Adrenal gland (tissue), 5 donors: ENCODE measurements around the gene ICAM4.

Experiments
- POLR2A ChIP-seq, 2 donors: fragments of 450-650 bp; IDR thresholded peaks; one replicate each; pipeline ENCODE4 v1.6.1; 2017; ENCODE audit warnings: antibody characterized with exemption in 2 of 2, mild to moderate bottlenecking in 2 of 2, moderate library complexity in 1 of 2
- TF ChIP-seq, protein P1 (sequence below), 6 experiments: fragments of 450-650 bp in 4 of 6; fragments of 200-600 bp in 2 of 6; sonication (generic) in 1 of 6; IDR thresholded peaks; 1 replicate in 5 of 6; 2 replicates in 1 of 6; pipeline versions ENCODE4 v1.5.1 to v1.8.0; 2016 to 2021; ENCODE audit warnings: antibody characterized with exemption in 6 of 6, mild to moderate bottlenecking in 2 of 6, moderate library complexity in 1 of 6
- donor health status: DM: no; HTN: no; CAD: no.

GRCh38 chr19:10309423-10309822 is 22.7 kb downstream of the ICAM4 start, which contains the start of gene ZGLP1:
- TF ChIP-seq, protein P1, sequence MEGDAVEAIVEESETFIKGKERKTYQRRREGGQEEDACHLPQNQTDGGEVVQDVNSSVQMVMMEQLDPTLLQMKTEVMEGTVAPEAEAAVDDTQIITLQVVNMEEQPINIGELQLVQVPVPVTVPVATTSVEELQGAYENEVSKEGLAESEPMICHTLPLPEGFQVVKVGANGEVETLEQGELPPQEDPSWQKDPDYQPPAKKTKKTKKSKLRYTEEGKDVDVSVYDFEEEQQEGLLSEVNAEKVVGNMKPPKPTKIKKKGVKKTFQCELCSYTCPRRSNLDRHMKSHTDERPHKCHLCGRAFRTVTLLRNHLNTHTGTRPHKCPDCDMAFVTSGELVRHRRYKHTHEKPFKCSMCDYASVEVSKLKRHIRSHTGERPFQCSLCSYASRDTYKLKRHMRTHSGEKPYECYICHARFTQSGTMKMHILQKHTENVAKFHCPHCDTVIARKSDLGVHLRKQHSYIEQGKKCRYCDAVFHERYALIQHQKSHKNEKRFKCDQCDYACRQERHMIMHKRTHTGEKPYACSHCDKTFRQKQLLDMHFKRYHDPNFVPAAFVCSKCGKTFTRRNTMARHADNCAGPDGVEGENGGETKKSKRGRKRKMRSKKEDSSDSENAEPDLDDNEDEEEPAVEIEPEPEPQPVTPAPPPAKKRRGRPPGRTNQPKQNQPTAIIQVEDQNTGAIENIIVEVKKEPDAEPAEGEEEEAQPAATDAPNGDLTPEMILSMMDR (IDR thresholded peaks at IDR 0.05) = no peak
- no peak for TF ChIP-seq POLR2A (IDR thresholded peaks at IDR 0.05)
